Measurements from ENCODE around the gene NMNAT2.

The NMNAT2 gene

DNA sequence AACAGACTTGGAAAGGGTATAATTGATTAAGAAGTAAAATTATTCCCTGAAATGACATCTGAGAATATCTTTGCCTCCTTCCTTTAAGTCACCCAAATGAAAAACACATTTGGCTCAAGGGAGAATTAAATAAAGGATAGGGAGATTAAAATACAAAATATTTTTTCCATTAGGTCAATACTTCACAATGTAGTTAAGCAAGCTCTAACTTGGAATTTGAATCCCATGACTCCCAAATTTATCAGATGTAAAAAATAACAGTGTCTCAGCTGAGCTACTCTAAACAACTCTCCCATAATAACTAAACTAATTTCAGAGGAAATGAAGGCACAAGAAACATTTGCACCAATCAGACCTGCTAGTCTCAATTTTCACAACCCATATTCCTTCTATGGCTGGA lies 6.5 kb upstream of the NMNAT2 start:
- no peak overlapping the region for H3K4me3 ChIP-seq (ENCODE audit: low read depth, low read length)
- no peak for DNase-seq (ENCODE audit: low read depth, low spot score)
- TF ChIP-seq, protein P1, sequence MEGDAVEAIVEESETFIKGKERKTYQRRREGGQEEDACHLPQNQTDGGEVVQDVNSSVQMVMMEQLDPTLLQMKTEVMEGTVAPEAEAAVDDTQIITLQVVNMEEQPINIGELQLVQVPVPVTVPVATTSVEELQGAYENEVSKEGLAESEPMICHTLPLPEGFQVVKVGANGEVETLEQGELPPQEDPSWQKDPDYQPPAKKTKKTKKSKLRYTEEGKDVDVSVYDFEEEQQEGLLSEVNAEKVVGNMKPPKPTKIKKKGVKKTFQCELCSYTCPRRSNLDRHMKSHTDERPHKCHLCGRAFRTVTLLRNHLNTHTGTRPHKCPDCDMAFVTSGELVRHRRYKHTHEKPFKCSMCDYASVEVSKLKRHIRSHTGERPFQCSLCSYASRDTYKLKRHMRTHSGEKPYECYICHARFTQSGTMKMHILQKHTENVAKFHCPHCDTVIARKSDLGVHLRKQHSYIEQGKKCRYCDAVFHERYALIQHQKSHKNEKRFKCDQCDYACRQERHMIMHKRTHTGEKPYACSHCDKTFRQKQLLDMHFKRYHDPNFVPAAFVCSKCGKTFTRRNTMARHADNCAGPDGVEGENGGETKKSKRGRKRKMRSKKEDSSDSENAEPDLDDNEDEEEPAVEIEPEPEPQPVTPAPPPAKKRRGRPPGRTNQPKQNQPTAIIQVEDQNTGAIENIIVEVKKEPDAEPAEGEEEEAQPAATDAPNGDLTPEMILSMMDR (IDR thresholded peaks at IDR 0.05; ENCODE audit: low read depth, low read length) = no peak
- in situ Hi-C loops (cut with HindIII; ENCODE audit: low sequenced_read_pairs) = no loop called here

DNA sequence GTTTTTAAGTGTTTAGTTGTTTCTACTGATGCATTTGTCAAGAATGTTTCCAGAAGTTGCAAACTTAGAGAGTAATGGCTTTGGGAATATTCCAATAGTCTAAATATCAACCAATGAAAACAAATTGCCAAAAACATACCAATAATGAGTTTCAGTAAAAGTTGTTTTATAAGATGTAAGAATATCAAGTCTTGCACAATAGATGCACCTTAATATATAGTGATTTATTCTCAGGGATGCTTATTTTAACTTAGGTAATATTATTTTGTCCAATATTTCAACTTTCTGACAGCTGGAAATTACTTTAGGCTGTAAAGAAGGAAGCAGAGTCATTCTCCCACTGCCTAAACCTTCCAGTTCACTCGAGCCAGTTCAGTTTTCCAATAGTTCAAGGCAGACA lies 5.4 kb upstream of the NMNAT2 start:
- H3K4me3 ChIP-seq (ENCODE audit: low read depth, low read length) = no peak overlapping the region
- TF ChIP-seq, protein P1 (IDR thresholded peaks at IDR 0.05; ENCODE audit: low read depth, low read length) = no peak
- DNase-seq (ENCODE audit: low read depth, low spot score) = no peak
- in situ Hi-C loops (cut with HindIII; ENCODE audit: low sequenced_read_pairs) = no loop called here

DNA sequence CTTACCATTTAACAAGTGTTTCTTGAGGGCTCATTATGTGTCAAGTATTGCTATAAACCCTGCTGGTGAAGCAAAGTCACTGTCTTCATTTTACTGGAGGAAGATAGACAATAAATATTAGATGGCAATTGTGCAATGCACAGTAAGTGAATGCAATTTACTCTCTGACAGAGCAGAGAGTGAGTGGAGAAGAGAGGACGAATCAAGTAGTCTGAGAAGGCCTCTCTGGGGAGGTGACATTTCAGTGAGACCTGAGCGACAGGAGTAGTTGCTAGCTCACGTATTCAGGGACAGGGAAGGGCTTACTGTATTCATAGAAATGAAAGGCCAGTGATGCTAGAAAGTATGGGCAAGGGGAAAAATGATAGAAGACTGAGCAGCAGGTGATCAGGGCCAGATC lies 1.2 kb upstream of the NMNAT2 start:
- in situ Hi-C loops (cut with HindIII; ENCODE audit: low sequenced_read_pairs) = no loop called here
- no peak overlapping the region for H3K4me3 ChIP-seq (ENCODE audit: low read depth, low read length)
- DNase-seq (ENCODE audit: low read depth, low spot score) = no peak
- TF ChIP-seq, protein P1 (IDR thresholded peaks at IDR 0.05; ENCODE audit: low read depth, low read length) = no peak

DNA sequence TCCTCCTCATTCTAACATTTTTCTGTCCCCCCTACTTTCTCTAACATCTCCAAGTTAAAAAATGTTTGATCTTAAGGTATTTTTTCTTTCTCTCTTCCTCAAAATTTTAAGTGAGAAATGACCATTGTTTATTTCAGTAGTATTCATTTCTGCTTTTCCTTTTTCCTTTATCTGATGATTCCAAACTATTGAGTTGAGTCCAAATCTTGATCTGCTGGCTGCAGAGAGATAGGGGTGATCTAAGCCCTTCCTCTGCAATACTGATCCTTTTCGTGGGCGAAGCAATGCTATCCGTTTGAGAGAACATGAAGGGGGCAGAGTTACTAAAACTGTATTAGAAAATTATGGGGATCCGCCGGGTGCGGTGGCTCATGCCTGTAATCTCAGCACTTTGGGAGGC lies 516 bp upstream of the NMNAT2 start:
- in situ Hi-C loops (cut with HindIII; ENCODE audit: low sequenced_read_pairs) = no loop called here
- H3K4me3 ChIP-seq (ENCODE audit: low read depth, low read length) = no peak overlapping the region
- no peak for DNase-seq (ENCODE audit: low read depth, low spot score)
- TF ChIP-seq, protein P1 (IDR thresholded peaks at IDR 0.05; ENCODE audit: low read depth, low read length) = no peak

DNA sequence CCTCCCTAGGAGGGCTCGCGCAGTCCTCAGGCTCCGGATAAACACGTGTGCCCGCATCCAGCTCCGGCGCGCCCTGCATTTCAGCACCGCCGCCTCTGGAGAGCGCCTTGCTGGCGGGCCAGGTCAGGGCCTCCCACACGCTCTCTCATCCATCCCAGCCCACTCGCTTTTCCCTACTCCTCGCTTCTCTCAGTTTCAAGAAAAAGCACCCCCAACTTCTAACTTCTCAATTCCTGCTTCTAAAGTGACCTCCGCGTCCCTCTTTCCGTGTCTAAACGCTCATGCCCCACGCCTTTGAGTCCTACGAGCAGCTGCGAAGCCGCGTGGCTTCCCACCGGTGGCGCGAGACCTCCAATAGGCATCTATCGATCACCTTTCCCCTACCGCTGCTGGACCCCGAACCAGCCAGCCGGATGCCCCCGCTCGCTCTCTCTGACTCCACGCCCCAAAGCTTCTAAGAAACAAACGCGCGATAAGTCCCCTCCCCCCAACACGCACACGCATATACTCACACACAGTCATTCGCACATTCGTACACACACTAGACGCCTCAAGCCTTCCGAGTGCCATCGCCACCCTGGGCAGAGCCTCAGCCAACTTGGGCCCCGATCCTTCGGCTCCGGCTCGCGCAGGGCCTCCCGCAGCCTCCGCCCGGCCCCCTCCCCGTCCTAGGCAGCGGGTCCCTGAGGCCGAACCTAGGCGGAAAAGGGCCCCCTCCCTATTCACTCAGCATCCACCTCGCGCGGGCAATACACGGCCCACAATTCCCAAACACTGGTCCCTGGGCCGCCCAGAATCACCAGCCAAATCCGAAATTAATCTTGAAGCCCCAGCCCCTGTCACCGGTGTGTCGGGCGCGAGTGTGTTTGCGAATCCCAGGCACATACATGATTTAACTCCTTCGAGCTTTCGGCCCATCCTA lies 1.1 kb downstream of the NMNAT2 start:
- TF ChIP-seq, protein P1 (IDR thresholded peaks at IDR 0.05; ENCODE audit: low read depth, low read length) = no peak
- in situ Hi-C loops (cut with HindIII; ENCODE audit: low sequenced_read_pairs) = no loop called here
- no peak overlapping the region for H3K4me3 ChIP-seq (ENCODE audit: low read depth, low read length)
- DNase-seq (ENCODE audit: low read depth, low spot score) = peak; percentile 54

DNA sequence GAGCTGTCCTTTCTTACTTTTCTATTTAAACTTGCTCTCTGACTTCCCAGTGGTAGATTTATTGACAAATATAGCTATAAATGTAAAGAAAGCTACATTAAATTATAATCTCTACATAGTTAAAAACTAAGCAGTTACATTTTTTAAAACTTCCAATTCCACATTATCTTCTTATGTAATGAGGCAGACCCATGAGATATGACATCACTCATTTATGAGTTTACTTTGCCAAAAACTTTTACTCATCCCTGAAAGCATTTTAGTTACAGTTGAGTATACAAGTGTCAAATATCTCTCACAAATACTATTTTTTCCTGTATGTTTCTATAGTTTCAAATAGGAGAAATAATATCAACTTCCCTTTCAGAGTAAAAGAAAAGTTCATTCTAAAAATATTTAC lies 3.8 kb downstream of the NMNAT2 start:
- DNase-seq (ENCODE audit: low read depth, low spot score) = no peak
- TF ChIP-seq, protein P1 (IDR thresholded peaks at IDR 0.05; ENCODE audit: low read depth, low read length) = no peak
- in situ Hi-C loops (cut with HindIII; ENCODE audit: low sequenced_read_pairs) = no loop called here
- no peak overlapping the region for H3K4me3 ChIP-seq (ENCODE audit: low read depth, low read length)
